GM18502 (cell line): ENCODE data around the gene WNT11.

Experiments used
- ATAC-seq: cut with Tn5 transposase; IDR thresholded peaks from one replicate; pipeline ENCODE4 v1.9.1; 2021; ENCODE audit warnings: mild to moderate bottlenecking; ENCODE audit not compliant: unreplicated experiment, poor library complexity

WNT11 gene

GRCh38 chr11:76184551-76184993 lies 21.7 kb downstream of the WNT11 start:
- ATAC-seq = no peak

- no peak for ATAC-seq
These were observed 24.9 kb downstream of the WNT11 start for GRCh38 chr11:76181371-76181770.

- no peak for ATAC-seq
These were observed 27.2 kb downstream of the WNT11 start for GRCh38 chr11:76179147-76179546.

GRCh38 chr11:76177250-76177686 lies 29.0 kb downstream of the WNT11 start:
- ATAC-seq = no peak

GRCh38 chr11:76176463-76176862 lies 29.8 kb downstream of the WNT11 start:
- no peak for ATAC-seq

- no peak for ATAC-seq
These were observed 30.5 kb downstream of the WNT11 start for GRCh38 chr11:76175783-76176182.

GRCh38 chr11:76174330-76174729 lies 32.0 kb downstream of the WNT11 start:
- ATAC-seq = no peak

GRCh38 chr11:76173663-76174062 lies 32.6 kb downstream of the WNT11 start:
- no peak for ATAC-seq

GRCh38 chr11:76172583-76172982 lies 33.7 kb downstream of the WNT11 start:
- ATAC-seq = no peak

GRCh38 chr11:76170468-76170867 lies 35.8 kb downstream of the WNT11 start:
- ATAC-seq = no peak

GRCh38 chr11:76169473-76169896 lies 36.8 kb downstream of the WNT11 start:
- ATAC-seq = peak; percentile 55

- ATAC-seq = no peak
These were observed 38.7 kb downstream of the WNT11 start for GRCh38 chr11:76167590-76167989.

- no peak for ATAC-seq
These were observed 40.0 kb downstream of the WNT11 start for GRCh38 chr11:76166314-76166713.

GRCh38 chr11:76164861-76165751 lies 41.2 kb downstream of the WNT11 start:
- no peak for ATAC-seq

GRCh38 chr11:76164081-76164480 lies 42.2 kb downstream of the WNT11 start:
- no peak for ATAC-seq

GRCh38 chr11:76163289-76163880 lies 42.9 kb downstream of the WNT11 start:
- ATAC-seq = no peak

GRCh38 chr11:76162336-76163288 lies 43.7 kb downstream of the WNT11 start:
- no peak for ATAC-seq

GRCh38 chr11:76161261-76161961 lies 44.9 kb downstream of the WNT11 start:
- ATAC-seq = no peak

GRCh38 chr11:76160856-76161255 lies 45.4 kb downstream of the WNT11 start:
- no peak for ATAC-seq
